ENCODE results near the gene LRRC28.

DNA sequence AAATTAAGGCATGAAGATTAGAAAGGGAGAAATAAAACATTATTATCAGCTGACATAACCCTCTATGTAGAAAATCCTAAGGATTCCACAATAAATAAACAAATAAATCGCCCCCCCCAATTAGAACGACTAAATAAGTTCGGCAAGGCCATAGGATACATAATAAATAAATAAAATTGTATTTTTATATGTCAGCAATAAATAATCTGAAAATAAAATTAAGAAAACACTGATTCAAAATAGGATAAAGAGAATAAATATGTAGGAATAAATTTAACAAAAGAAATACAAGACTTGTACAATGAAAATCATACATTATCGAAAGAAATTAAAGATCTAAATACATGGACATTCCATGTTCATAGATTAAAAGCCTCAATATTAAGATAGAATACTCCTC is 7.0 kb upstream of the LRRC28 start:
- TF ChIP-seq, protein P1, sequence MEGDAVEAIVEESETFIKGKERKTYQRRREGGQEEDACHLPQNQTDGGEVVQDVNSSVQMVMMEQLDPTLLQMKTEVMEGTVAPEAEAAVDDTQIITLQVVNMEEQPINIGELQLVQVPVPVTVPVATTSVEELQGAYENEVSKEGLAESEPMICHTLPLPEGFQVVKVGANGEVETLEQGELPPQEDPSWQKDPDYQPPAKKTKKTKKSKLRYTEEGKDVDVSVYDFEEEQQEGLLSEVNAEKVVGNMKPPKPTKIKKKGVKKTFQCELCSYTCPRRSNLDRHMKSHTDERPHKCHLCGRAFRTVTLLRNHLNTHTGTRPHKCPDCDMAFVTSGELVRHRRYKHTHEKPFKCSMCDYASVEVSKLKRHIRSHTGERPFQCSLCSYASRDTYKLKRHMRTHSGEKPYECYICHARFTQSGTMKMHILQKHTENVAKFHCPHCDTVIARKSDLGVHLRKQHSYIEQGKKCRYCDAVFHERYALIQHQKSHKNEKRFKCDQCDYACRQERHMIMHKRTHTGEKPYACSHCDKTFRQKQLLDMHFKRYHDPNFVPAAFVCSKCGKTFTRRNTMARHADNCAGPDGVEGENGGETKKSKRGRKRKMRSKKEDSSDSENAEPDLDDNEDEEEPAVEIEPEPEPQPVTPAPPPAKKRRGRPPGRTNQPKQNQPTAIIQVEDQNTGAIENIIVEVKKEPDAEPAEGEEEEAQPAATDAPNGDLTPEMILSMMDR (IDR thresholded peaks at IDR 0.05; ENCODE audit: poor library complexity, severe bottlenecking), result no peak
- TF ChIP-seq REST (IDR thresholded peaks at IDR 0.05; ENCODE audit: borderline replicate concordance), result no peak
- TF ChIP-seq EZH2 (IDR thresholded peaks at IDR 0.05; ENCODE audit: borderline replicate concordance, insufficient read depth, low read length, poor library complexity, severe bottlenecking), result no peak
- no peak for TF ChIP-seq TAF1 (IDR thresholded peaks at IDR 0.05; ENCODE audit: low read depth)
- TF ChIP-seq POLR2AphosphoS5 (IDR thresholded peaks at IDR 0.05), result no peak
- TF ChIP-seq RAD21 (conservative IDR thresholded peaks at IDR 0.05), result no peak

Data from neural cell (in vitro differentiated cells).